ENCODE data around the gene CCDC157.

CCDC157 gene

DNA sequence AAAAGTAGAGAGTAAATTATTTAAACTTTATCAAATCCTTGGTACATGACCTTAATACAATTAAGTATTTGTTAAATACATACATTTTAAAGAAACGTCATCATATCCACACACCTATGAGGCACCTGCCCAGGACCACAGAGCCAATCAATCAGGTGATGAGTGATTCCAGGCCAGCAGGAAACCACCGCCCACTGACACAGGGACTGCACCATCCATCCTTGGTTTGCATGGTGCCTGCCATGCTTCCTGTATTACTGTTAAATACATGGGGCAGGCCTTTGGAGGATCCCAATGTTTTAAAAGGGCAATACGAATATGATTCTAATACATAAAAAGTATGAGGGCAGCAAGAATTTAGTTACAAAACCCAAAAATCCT is 23.1 kb upstream of the CCDC157 start:
- Histone ChIP-seq H3K9me2 (replicated peaks; ENCODE audit: control insufficient read depth, low read length) (no peaks in the 10 kb centered on the region), H3K4me1 (ENCODE audit: control insufficient read depth, low read length) (no peaks in the 10 kb centered on the region), H3K9me3 (ENCODE audit: control insufficient read depth, insufficient read depth, low read length) (no peaks in the 10 kb centered on the region), H3K27ac (ENCODE audit: low read depth, low read length) (no peak overlapping the region), H3K36me3 (ENCODE audit: control insufficient read depth, low read length) (peaks cover 75% of the 10 kb centered on the region), H3F3A (ENCODE audit: control insufficient read depth, insufficient read depth) (peaks cover 7% of the 10 kb centered on the region; the same call in 1 of the 2 replicates), H4K20me1 (ENCODE audit: control insufficient read depth, insufficient read depth, low read depth, low read length) (no peaks in the 10 kb centered on the region), H3K4me3 (ENCODE audit: low read length) (no peak overlapping the region), H3K79me2 (ENCODE audit: control insufficient read depth, low read length) (no peaks in the 10 kb centered on the region), H3K27me3 (ENCODE audit: control insufficient read depth, low read length) (no peaks in the 10 kb centered on the region), H3K4me2 (ENCODE audit: low read length) (no peak overlapping the region)
- TF ChIP-seq, protein P1, sequence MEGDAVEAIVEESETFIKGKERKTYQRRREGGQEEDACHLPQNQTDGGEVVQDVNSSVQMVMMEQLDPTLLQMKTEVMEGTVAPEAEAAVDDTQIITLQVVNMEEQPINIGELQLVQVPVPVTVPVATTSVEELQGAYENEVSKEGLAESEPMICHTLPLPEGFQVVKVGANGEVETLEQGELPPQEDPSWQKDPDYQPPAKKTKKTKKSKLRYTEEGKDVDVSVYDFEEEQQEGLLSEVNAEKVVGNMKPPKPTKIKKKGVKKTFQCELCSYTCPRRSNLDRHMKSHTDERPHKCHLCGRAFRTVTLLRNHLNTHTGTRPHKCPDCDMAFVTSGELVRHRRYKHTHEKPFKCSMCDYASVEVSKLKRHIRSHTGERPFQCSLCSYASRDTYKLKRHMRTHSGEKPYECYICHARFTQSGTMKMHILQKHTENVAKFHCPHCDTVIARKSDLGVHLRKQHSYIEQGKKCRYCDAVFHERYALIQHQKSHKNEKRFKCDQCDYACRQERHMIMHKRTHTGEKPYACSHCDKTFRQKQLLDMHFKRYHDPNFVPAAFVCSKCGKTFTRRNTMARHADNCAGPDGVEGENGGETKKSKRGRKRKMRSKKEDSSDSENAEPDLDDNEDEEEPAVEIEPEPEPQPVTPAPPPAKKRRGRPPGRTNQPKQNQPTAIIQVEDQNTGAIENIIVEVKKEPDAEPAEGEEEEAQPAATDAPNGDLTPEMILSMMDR (IDR thresholded peaks at IDR 0.05; ENCODE audit: low read depth, low read length, poor library complexity, severe bottlenecking): no peak
- TF ChIP-seq EZH2phosphoT487 (IDR thresholded peaks at IDR 0.05; ENCODE audit: borderline replicate concordance, low read length): no peak

DNA sequence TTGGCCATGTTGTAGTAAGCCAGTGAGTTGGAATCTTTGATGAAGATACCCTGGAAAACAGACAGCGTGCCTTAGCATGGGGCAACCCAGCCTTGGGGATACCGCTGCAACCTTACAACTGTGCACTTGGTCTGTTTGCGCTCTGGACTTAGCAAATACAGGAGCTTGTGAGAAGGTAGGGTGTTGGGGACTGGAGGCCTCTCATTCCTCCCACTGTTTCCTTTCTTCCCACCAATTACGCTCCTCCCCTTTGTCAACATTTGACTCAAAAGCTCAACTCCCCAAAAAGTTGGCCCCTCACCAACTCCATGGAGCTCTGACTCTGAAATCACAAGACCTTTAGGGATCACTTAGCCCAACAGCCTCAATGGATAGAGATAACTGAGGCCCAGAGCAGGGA is 22.2 kb upstream of the CCDC157 start:
- H3K4me1 ChIP-seq (ENCODE audit: control insufficient read depth, low read length): no peaks in the 10 kb centered on the region
- no peak overlapping the region for H3K27ac ChIP-seq (ENCODE audit: low read depth, low read length)
- H3K4me2 ChIP-seq (ENCODE audit: low read length): no peak overlapping the region
- H3F3A ChIP-seq (ENCODE audit: control insufficient read depth, insufficient read depth): peaks cover under 1% of the 10 kb centered on the region; the same call in 1 of the 2 replicates
- TF ChIP-seq, protein P1 (IDR thresholded peaks at IDR 0.05; ENCODE audit: low read depth, low read length, poor library complexity, severe bottlenecking): no peak
- no peak for TF ChIP-seq EZH2phosphoT487 (IDR thresholded peaks at IDR 0.05; ENCODE audit: borderline replicate concordance, low read length)
- no peaks in the 10 kb centered on the region for H3K27me3 ChIP-seq (ENCODE audit: control insufficient read depth, low read length)
- H4K20me1 ChIP-seq (ENCODE audit: control insufficient read depth, insufficient read depth, low read depth, low read length): no peaks in the 10 kb centered on the region
- H3K9me3 ChIP-seq (ENCODE audit: control insufficient read depth, insufficient read depth, low read length): no peaks in the 10 kb centered on the region
- no peak overlapping the region for H3K4me3 ChIP-seq (ENCODE audit: low read length)
- H3K9me2 ChIP-seq (replicated peaks; ENCODE audit: control insufficient read depth, low read length): no peaks in the 10 kb centered on the region
- peaks cover 81% of the 10 kb centered on the region for H3K36me3 ChIP-seq (ENCODE audit: control insufficient read depth, low read length)
- H3K79me2 ChIP-seq (ENCODE audit: control insufficient read depth, low read length): no peaks in the 10 kb centered on the region

GRCh38 chr22:30335236-30335635 is 21.6 kb upstream of the CCDC157 start:
- H3F3A ChIP-seq (ENCODE audit: control insufficient read depth, insufficient read depth): no peaks in the 10 kb centered on the region; the same call in 1 of the 2 replicates
- TF ChIP-seq, protein P1 (IDR thresholded peaks at IDR 0.05; ENCODE audit: low read depth, low read length, poor library complexity, severe bottlenecking): no peak
- TF ChIP-seq EZH2phosphoT487 (IDR thresholded peaks at IDR 0.05; ENCODE audit: borderline replicate concordance, low read length): no peak
- no peak overlapping the region for H3K4me2 ChIP-seq (ENCODE audit: low read length)
- no peaks in the 10 kb centered on the region for H3K9me2 ChIP-seq (replicated peaks; ENCODE audit: control insufficient read depth, low read length)
- peaks cover 87% of the 10 kb centered on the region for H3K36me3 ChIP-seq (ENCODE audit: control insufficient read depth, low read length)
- no peaks in the 10 kb centered on the region for H3K9me3 ChIP-seq (ENCODE audit: control insufficient read depth, insufficient read depth, low read length)
- H3K79me2 ChIP-seq (ENCODE audit: control insufficient read depth, low read length): no peaks in the 10 kb centered on the region
- no peaks in the 10 kb centered on the region for H3K27me3 ChIP-seq (ENCODE audit: control insufficient read depth, low read length)
- no peaks in the 10 kb centered on the region for H4K20me1 ChIP-seq (ENCODE audit: control insufficient read depth, insufficient read depth, low read depth, low read length)
- no peak overlapping the region for H3K4me3 ChIP-seq (ENCODE audit: low read length)
- H3K27ac ChIP-seq (ENCODE audit: low read depth, low read length): no peak overlapping the region
- H3K4me1 ChIP-seq (ENCODE audit: control insufficient read depth, low read length): no peaks in the 10 kb centered on the region

Measured in DOHH2 (cell line).